Measurements from ENCODE around the gene PET100.

The PET100 gene

GRCh38 chr19:7629347-7630054 lies at the start of gene PET100, which contains the start of gene XAB2:
Gene PET100, plus strand, starts transcription at chr19:7629793. Its CDS starts 41 bp downstream, at chr19:7629834.
Gene XAB2, minus strand, starts transcription at chr19:7629545. Its CDS starts 18 bp downstream, at chr19:7629527.
- DNase-seq, result peak; percentile 85

- DNase-seq, result no peak
Measured at GRCh38 chr19:7582446-7582845, 47.1 kb upstream of the PET100 start.

GRCh38 chr19:7589822-7590221 lies 39.8 kb upstream of the PET100 start:
- DNase-seq, result no peak

- no peak for DNase-seq
Measured at GRCh38 chr19:7590256-7590655, 39.3 kb upstream of the PET100 start.

- DNase-seq, result peak; percentile 36
Measured at GRCh38 chr19:7595466-7596133, 34.0 kb upstream of the PET100 start, which contains the start of gene CAMSAP3. Gene CAMSAP3, plus strand, starts transcription at chr19:7595863. Its CDS starts 140 bp downstream, at chr19:7596003.

- no peak for DNase-seq
Measured at GRCh38 chr19:7596211-7596937, 33.2 kb upstream of the PET100 start.

GRCh38 chr19:7597689-7598088 lies 31.9 kb upstream of the PET100 start:
- no peak for DNase-seq

GRCh38 chr19:7598180-7598579 lies 31.4 kb upstream of the PET100 start:
- no peak for DNase-seq

GRCh38 chr19:7600721-7601120 lies 28.9 kb upstream of the PET100 start:
- DNase-seq, result no peak

- DNase-seq, result no peak
Measured at GRCh38 chr19:7602240-7602934, 27.2 kb upstream of the PET100 start.

GRCh38 chr19:7602935-7603497 lies 26.6 kb upstream of the PET100 start:
- no peak for DNase-seq

GRCh38 chr19:7603919-7604318 lies 25.7 kb upstream of the PET100 start:
- no peak for DNase-seq

- no peak for DNase-seq
Measured at GRCh38 chr19:7605490-7606222, 23.9 kb upstream of the PET100 start.

GRCh38 chr19:7606289-7606688 lies 23.3 kb upstream of the PET100 start:
- DNase-seq, result no peak

- no peak for DNase-seq
Measured at GRCh38 chr19:7607212-7607873, 22.2 kb upstream of the PET100 start.

GRCh38 chr19:7607874-7608560 lies 21.6 kb upstream of the PET100 start:
- DNase-seq, result no peak

GRCh38 chr19:7610491-7611240 lies 18.9 kb upstream of the PET100 start:
- no peak for DNase-seq

- DNase-seq, result no peak
Measured at GRCh38 chr19:7611541-7612279, 17.9 kb upstream of the PET100 start.
